Tibial nerve (tissue), 4 donors: ENCODE results near the gene ACTN1.

Source experiments
- EP300 ChIP-seq, 2 donors: sonication (generic); formaldehyde crosslinking; IDR thresholded peaks; one replicate each; pipeline ENCODE4 v1.6.1; 2017; ENCODE audit warnings: antibody characterized with exemption in 2 of 2, mild to moderate bottlenecking in 1 of 2
- POLR2A ChIP-seq, 2 donors: fragments of 450-650 bp; IDR thresholded peaks; one replicate each; pipeline ENCODE4 v1.6.1; 2017; ENCODE audit warnings: antibody characterized with exemption in 2 of 2, mild to moderate bottlenecking in 2 of 2, moderate library complexity in 2 of 2
- TF ChIP-seq, protein P1 (sequence below), 5 experiments: fragments of 200-600 bp in 3 of 5; fragments of 450-650 bp in 2 of 5; sonication (generic) in 3 of 5; IDR thresholded peaks; one replicate each; pipeline ENCODE4 v1.5.1; 2016 to 2019; ENCODE audit warnings: antibody characterized with exemption in 5 of 5, mild to moderate bottlenecking in 3 of 5, moderate library complexity in 2 of 5

DNA sequence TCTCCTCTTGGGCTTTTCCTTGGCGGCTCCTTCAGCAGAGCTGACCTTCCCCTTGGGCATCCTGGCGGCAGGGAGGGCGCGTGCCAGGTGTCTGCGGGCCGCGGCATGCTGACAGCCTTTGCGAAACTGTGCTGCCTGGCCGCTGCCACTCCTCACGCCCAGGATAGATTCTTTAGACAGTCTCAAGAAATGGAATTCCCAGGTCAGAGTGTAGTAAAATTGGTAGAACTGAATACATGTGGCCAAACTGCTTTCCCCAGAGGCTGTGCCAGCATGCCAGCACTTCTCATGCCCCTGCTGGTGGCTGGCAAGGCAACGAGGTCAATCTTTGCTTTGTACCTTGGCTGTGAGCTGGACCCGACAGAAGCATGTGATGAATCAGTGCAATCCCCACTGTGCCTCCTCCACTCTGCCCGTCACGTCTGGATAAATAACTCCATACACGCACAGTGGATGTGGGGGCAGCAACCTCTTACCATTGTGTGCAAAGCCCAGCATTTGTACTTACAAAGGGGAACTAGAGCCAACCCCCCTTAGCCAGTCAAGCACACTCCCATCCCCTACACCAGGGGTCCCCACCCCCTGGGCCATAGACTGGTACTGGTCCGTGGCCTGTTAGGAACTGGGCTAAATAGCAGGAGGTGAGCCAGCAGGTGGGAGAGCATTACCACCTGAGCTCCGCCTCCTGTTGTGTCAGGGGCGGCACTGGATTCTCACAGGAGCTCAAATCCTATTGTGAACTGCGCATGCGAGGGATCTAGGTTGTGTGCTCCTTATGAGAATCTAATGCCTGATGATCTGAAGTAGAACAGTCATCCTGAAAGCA lies 90.9 kb downstream of the ACTN1 start:
- TF ChIP-seq POLR2A (IDR thresholded peaks at IDR 0.05), result no peak
- TF ChIP-seq, protein P1, sequence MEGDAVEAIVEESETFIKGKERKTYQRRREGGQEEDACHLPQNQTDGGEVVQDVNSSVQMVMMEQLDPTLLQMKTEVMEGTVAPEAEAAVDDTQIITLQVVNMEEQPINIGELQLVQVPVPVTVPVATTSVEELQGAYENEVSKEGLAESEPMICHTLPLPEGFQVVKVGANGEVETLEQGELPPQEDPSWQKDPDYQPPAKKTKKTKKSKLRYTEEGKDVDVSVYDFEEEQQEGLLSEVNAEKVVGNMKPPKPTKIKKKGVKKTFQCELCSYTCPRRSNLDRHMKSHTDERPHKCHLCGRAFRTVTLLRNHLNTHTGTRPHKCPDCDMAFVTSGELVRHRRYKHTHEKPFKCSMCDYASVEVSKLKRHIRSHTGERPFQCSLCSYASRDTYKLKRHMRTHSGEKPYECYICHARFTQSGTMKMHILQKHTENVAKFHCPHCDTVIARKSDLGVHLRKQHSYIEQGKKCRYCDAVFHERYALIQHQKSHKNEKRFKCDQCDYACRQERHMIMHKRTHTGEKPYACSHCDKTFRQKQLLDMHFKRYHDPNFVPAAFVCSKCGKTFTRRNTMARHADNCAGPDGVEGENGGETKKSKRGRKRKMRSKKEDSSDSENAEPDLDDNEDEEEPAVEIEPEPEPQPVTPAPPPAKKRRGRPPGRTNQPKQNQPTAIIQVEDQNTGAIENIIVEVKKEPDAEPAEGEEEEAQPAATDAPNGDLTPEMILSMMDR (IDR thresholded peaks at IDR 0.05), result no peak
- no peak for TF ChIP-seq EP300 (IDR thresholded peaks at IDR 0.05)
